ENCODE results near the gene LTBR.

The LTBR gene

GRCh38 chr12:6370576-6370935, 13.4 kb upstream of the LTBR start:
- Histone ChIP-seq H3K36me3 (replicated peaks) (no peaks in the 10 kb centered on the region), H3K27ac (no peak overlapping the region), H3K27me3 (replicated peaks) (no peaks in the 10 kb centered on the region), H3K4me3 (ENCODE audit: low read depth, low read length) (no peak overlapping the region)
- in situ Hi-C loops (cut with HindIII; ENCODE audit: low pct_ligation_motif_present, low sequenced_read_pairs), result no loop called here
- no peak for TF ChIP-seq CTCF (IDR thresholded peaks at IDR 0.05; ENCODE audit: low read depth, low read length, missing control alignments)
- no peak for DNase-seq

DNA sequence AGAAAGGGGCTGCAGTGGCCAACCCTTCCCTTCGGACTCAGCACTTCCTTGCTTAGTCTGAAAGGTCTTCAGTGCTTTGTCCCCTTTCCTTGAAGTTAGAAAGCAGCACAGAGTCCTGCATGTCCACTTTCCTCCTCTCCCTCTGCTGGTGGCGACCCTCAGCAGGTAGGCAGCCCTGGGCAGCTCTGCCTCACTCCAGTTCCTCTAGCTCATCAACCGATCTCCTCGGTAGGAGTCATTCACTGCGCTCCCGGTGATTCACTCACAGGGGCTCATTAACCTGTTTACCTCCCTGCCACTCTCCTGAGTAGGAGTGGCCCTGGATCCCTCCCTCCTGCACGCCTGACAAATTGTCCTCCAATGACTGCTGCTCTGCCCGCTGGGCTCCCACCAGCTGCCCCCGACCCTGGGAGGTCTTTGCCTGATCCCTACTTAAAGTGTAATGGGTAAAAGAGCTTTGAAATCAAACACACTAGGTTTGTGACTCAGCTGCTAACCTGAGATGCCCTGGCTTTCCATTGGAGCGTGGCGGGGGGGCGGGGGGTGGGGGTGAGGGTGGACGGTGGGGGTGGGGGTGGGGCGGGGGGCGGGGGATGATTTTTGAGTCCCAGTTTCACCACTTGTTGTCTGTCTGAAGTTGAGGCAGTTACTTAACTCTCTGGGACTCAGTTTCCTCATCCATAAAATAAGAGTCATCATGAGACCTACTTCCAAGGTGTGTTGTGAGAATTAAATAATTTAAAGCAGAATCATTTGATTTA, 12.8 kb upstream of the LTBR start:
- TF ChIP-seq CTCF (IDR thresholded peaks at IDR 0.05; ENCODE audit: low read depth, low read length, missing control alignments), result peak; percentile 62
- in situ Hi-C loops (cut with HindIII; ENCODE audit: low pct_ligation_motif_present, low sequenced_read_pairs), result no loop called here
- peak; percentile 42 for DNase-seq
- H3K27me3 ChIP-seq (replicated peaks), result no peaks in the 10 kb centered on the region
- H3K4me3 ChIP-seq (ENCODE audit: low read depth, low read length), result no peak overlapping the region
- H3K27ac ChIP-seq, result no peak overlapping the region
- H3K36me3 ChIP-seq (replicated peaks), result no peaks in the 10 kb centered on the region

GRCh38 chr12:6372403-6373003, 11.5 kb upstream of the LTBR start:
- Histone ChIP-seq H3K36me3 (replicated peaks) (no peaks in the 10 kb centered on the region), H3K27me3 (replicated peaks) (no peaks in the 10 kb centered on the region), H3K27ac (peak overlapping the region; percentile 36), H3K4me3 (ENCODE audit: low read depth, low read length) (no peak overlapping the region)
- TF ChIP-seq CTCF (IDR thresholded peaks at IDR 0.05; ENCODE audit: low read depth, low read length, missing control alignments), result no peak
- in situ Hi-C loops (cut with HindIII; ENCODE audit: low pct_ligation_motif_present, low sequenced_read_pairs), result no loop called here
- peak; percentile 57 for DNase-seq

- no peak for TF ChIP-seq CTCF (IDR thresholded peaks at IDR 0.05; ENCODE audit: low read depth, low read length, missing control alignments)
- Histone ChIP-seq H3K36me3 (replicated peaks) (no peaks in the 10 kb centered on the region), H3K4me3 (ENCODE audit: low read depth, low read length) (no peak overlapping the region), H3K27ac (no peak overlapping the region), H3K27me3 (replicated peaks) (no peaks in the 10 kb centered on the region)
- in situ Hi-C loops (cut with HindIII; ENCODE audit: low pct_ligation_motif_present, low sequenced_read_pairs), result no loop called here
- no peak for DNase-seq
Observed at GRCh38 chr12:6373022-6373787, 10.8 kb upstream of the LTBR start.

- no peak for DNase-seq
- Histone ChIP-seq H3K27ac (no peak overlapping the region), H3K36me3 (replicated peaks) (no peaks in the 10 kb centered on the region), H3K4me3 (ENCODE audit: low read depth, low read length) (no peak overlapping the region), H3K27me3 (replicated peaks) (no peaks in the 10 kb centered on the region)
- no peak for TF ChIP-seq CTCF (IDR thresholded peaks at IDR 0.05; ENCODE audit: low read depth, low read length, missing control alignments)
- in situ Hi-C loops (cut with HindIII; ENCODE audit: low pct_ligation_motif_present, low sequenced_read_pairs), result no loop called here
Observed at GRCh38 chr12:6374028-6374785, 9.8 kb upstream of the LTBR start.
